ENCODE data around the gene ZSCAN20.

- TF ChIP-seq CTCF (IDR thresholded peaks at IDR 0.05), result no peak
- TF ChIP-seq ZFX (IDR thresholded peaks at IDR 0.05; ENCODE audit: borderline replicate concordance), result no peak
These were observed 3.9 kb upstream of the ZSCAN20 start for GRCh38 chr1:33468531-33468930.

Data from 22Rv1 (cell line).